T-helper 2 cell treated with Interferon-gamma antibody and Interleukin-4, amounts not matched to agents 100 ng/mL and 5 ng/mL, for 36 hours (primary cell): ENCODE data around the gene GRM5. TPM values are rescaled to one million over a fixed set of nuclear protein-coding genes. Genes with fewer than 3 reads are reported as not detected.

Experiments used
- intact Hi-C: fragments of 100-400 bp; cut with micrococcal nuclease; formaldehyde crosslinking; loops from one replicate; pipeline ENCODE4 v1.15.1; 2023
- total RNA-seq: library from RNA; stranded (reverse); gene quantifications from 2 replicates; pipeline ENCODE4 v1.2.3, GENCODE V29; 2022

Gene GRM5
- total RNA-seq, 1 donor from 2014 or later, result not detected

DNA sequence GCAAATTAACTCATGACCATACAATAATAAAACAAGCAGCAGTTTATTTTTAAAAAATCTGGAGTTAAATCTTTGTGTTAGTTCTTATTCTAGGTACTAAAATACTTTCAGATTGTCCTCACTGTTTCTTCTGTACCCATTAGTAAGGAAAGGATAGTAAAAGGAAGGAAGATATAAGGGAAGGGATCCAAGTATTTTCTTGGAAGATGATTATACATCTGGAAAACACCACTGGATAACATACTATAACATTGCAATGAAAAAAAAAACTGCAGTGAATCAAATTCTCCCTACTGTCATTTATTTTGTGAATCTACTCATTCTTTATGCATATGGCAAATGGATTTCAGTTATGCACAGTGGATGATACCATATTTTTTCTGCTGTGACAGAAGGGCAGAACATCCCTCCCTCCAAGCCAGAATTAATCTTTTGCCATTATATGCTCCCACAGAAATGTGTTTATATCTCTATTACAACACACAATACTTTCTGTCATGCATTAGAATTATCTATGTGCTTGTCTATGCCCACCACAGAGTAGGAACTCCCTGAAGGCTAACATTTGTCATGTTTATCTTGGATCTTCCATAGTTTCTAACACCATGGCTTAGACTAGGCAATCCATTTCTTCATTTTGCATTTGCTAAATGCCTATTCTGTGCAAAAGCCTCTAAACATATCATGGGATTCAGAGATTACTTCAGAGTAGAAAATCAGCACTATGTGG is 446.0 kb downstream of the GRM5 start:
- intact Hi-C loops, result no loop called here

DNA sequence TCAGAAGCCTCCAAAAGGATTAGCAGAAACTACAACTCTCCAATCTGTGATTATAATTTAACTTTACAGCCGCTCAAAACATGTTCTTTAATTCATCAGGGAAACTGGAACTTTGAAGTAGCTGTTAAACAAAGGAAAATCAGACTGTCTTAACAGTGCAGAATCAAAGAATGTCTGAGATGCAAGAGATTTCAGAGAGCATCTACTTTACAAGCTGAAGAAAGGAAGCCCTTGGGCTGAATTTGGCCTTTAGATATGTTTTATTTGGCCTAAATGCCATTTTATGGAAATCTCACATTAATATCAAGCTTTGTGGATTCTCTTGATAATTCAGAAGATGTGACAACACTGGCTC is 446.7 kb downstream of the GRM5 start:
- intact Hi-C loops, result no loop called here

- intact Hi-C loops, result no loop called here
Measured at GRCh38 chr11:88618327-88619070, 447.3 kb downstream of the GRM5 start.

DNA sequence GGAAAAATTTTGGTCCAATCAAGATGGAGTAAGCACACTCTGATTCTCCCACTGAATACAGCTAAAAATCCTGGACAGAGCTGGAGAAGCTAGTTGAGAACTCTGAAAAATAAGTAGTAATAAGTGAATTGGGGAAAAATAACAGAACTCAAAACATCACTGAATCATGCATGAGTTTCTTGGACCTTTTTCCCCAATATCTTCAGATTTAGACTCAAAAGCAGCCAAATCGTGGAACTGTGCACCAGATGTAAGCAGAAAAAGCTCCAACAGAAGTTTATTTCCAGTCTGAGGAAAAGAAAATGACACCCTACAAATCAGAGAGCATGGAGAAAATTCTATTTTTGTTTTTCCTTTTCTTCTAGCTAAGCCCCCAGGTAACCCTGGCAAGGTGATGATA is 448.6 kb downstream of the GRM5 start:
- intact Hi-C loops, result no loop called here

DNA sequence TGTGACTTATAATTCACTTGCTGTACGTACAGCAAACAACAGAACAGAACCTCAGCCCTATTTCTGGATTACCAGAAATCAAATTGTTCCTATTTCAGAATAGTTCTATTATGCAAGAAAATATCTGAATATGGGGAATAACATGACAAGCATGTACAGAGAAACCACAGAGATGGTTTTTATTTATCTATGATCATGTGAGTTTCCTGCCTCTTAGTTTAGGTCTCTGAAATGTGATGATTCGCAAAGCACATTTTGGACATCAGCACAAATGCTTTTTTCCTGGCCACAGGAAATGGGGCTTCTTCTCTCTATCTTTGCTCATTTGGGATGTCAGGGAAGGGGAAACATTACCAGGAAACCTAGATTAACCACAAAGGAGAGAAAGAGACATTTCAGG is 461.5 kb downstream of the GRM5 start:
- intact Hi-C loops, result no loop called here

- intact Hi-C loops, result no loop called here
Measured at GRCh38 chr11:88603091-88603867, 462.5 kb downstream of the GRM5 start.

DNA sequence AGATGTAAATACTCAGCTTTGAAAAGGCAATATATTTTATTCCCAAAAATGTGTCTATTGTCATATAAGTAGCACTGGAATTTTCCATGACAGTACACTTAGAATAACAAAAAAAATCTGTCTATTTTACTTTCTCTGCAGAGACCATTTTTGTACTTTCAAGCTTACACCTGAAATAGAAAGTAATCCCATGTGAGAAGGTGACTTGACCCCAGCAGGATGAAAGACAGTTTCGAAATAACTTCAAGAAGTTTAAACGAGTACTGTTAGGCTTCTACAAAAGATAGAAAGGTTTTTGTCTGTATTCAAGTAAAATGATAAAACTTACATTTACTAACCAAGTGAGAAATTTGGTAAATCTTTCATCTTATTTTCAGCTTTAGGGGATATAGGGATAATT is 468.4 kb downstream of the GRM5 start:
- intact Hi-C loops, result no loop called here

GRCh38 chr11:88596786-88597185 is 469.0 kb downstream of the GRM5 start:
- intact Hi-C loops, result no loop called here

GRCh38 chr11:88594274-88594950 is 471.4 kb downstream of the GRM5 start:
- intact Hi-C loops, result no loop called here

DNA sequence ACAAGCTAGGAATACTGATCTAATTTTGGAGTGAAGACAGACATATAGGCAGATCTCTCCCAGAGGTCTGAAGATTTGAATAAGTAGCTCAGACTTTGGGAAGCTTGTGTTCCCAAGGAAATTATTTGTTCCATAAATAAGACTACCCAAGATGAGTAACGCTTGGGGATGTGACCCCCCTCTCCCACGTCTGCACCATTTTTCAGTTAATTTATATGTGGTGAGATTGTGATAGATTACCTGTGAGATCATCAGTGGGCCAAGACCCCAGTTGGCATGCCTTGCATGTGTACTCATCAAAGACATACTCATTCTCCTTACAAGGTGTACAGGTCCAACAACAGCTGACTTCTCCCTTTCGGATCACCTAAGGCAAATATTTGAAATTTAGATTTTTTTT is 475.4 kb downstream of the GRM5 start:
- intact Hi-C loops, result no loop called here

DNA sequence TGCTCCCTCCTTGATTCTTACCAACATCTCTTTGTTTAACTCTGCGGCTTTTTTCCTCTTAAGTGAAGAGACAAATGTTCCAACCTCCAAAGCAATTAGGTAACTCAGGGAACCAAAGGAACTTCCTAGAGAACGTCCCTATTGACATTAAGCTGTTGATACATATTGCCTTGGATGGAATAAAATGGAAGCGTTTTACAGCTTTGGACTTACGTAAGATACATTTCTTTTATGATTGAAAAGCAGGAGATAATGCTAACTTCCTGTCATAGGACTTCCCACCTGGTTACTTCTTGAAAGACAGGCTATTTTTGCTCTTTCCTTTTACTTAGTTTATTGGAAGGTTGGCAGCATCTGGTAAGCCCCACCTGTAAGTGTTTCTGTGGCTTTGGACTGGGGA is 482.5 kb downstream of the GRM5 start:
- intact Hi-C loops, result no loop called here

- intact Hi-C loops, result no loop called here
Measured at GRCh38 chr11:88579466-88579865, 486.3 kb downstream of the GRM5 start.

DNA sequence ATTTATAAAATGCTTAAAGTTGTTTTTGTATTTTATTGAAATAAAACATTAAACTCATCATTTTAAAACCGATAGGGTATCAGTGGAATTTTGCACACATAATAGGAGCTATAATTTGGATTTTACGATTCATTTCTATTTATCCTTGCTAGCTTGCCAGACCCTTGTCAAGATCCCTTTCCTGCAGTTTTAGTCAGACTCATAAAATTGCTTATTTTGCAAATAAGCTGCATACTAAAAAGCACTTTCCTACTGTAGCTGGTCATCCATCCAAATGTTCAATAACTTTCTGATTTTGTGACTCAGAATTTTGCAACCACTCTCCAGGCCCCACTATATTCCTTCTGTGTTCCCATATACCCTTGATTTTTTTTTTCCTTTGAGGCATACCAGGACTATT is 489.0 kb downstream of the GRM5 start:
- intact Hi-C loops, result no loop called here

DNA sequence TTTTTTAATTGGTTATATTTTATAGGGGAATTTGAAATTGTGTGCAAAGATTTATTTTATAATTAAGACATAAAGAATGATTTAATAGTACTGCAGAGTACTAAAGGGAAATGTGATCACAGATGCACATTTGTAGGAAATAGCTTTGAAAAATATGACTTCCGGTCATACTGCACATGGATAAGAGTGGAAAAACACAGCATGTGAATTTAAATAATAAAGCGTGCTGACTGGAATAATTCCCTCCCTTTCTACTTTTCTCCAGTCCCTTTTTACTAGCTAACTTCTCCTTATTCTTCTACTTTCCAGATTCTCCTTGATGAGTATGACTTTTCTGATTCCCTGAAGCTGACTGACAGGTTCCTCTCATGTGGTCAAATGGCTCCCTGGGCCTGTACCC is 489.9 kb downstream of the GRM5 start:
- intact Hi-C loops, result no loop called here

- intact Hi-C loops, result no loop called here
Measured at GRCh38 chr11:88569342-88569741, 496.4 kb downstream of the GRM5 start.

DNA sequence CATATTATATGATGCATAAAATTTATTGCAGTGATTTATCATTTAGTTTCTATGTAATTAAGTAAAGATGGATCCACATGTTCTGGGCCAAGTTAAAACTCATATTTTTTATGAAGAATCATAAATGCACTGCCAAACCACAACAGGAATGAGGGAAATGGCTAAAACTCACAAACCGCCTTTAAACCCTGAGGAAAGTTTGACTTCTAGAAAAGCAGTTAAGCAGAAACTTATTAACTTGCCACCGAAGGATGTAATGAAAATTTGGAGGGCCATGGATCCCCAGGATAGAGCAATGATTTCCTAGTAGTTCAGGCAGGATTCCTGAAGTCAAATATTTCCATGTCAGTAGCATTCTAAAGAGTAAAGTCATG is 510.0 kb downstream of the GRM5 start:
- intact Hi-C loops, result no loop called here

DNA sequence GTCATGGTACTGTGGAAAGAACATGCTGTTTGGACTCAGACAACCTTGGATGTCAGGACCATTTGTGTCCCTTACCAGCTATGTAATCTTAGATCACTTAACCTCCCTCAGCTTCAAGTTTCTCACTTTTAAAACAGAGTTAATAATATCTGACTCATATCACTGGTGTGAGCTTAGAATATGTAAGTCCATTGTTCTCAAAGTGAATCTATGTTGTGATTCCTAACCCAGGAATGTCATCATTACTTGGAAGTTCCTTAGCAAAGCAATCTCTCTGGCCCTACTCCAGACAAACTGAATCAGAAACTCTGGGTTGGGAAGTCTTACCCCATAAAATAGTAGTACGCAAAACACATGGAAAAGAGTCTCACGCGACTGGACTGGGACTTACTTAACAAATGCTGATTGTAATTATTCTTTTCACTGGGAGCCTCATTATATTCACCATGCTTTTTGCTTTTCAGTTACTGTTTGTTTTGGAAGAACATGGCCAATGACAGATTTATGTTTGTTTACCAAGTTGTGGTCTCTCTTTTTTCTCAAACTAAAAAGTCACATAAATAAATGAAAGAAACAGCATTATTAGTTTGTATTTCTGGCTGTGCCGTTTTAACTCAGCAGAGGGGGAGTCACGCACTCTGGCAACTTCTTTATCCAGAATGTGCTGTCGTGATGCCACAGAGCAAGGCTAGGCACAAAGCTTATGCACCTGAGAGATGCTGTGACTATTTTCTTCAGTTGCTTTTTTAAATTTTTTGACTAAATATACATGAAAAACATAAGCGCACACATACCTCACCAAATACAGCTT is 510.6 kb downstream of the GRM5 start:
- intact Hi-C loops, result no loop called here

DNA sequence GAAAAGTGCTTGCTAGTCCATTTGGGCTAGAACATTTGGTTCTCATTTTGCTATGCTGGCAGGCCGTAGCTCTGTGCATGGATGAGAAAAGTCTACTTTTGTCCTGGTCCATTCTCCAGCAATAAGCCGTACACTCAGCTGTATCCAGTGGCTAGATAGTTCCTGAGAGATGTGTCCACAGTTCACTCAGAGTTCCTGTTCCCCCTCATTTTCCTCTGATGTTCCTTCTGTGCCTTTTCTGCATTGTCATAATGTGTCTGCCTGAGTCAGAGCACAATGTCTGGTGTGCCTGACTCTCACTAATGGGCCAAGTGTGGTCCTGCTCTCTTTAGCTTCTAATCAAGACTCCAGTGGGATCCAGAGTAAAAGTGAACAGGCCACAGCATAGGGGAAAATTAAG is 512.6 kb downstream of the GRM5 start:
- intact Hi-C loops, result loop anchor here (2.0 to 5.0 kb wide), 2 partner anchors 334 to 1201 kb away; no protein-coding TSS in a partner anchor

- intact Hi-C loops, result loop anchor here (1.0 to 5.0 kb wide), 5 partner anchors 334 to 1200 kb away; no protein-coding TSS in a partner anchor
Measured at GRCh38 chr11:88552379-88553062, 513.3 kb downstream of the GRM5 start.

DNA sequence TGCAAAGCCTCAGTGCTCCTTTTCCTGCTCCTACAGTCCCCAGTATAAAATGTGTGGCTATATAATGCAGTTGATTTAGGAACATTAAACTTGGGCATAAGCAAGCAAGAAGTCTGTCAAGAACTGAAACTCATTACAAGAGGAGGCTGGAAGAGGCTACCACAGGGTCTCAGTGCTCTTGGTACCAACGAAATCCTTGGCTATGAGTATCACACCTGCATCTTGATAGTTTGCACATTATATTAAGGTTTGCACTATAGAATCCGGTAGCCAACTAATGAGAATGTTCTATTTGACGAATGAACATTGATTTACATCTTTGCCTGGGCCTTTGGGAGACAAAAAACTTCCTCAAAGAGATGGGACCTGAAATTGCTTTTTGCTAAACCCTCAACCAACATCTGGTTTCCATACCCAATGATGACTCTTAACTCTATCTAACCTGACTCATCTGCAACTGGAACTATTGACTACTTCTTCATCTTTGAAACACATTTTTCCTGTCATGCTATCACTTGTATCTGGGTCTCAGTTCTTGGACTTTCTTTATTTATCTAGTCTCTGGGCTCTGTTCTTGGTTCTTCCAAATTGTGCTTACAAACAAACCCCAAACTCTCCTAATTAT is 521.0 kb downstream of the GRM5 start:
- intact Hi-C loops, result loop anchor here (1.0 to 10.0 kb wide), 7 partner anchors 208 to 822 kb away; partner anchors contain the start of genes CTSC and RAB38
